G401.6 (cell line): Measurements from ENCODE around the gene PLEKHH1.

Experiments used
- FAIRE-seq: peaks from 2 replicates; lab custom pipeline; 2012; peaks lifted over from hg19 to GRCh38; lab: Jason Lieb, UNC

Gene PLEKHH1

DNA sequence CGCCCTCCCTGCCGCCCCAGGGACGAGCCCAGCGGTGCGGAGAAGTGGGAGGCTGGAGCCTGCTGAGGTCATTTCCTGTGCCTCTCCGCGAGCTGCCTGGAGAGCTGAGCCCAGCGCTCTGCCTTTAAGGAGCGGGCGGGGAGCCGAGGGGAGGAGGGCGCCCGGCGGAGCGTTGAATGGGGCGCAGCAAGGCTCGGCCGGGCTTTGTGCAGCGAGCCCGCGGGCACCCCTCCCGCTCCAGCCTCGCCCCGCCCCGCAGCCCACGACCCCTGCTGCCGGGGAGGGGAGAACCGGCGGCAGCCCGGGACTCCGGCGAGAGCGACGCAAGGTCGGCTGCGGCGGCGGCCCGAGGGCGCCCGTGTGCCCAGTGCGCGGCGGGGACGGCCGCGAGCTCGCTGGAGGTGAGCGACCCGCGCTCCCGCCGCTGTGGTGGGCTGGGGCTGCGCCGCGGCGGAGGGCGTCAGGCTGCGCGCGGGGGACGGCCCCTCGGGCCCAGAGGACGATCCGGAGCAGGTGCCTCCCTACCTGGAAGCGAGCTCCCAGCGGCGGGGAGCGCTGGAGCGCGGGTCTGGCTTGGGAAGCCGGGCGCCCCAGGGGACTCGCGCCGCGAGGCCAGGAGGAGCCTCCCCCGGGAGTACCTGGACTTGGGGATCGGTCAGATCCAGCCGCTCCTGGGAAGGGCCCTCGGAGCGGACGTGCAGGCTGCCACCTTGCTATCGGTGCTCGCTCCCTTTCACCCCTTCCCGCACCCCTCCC lies at the start of gene PLEKHH1:
Gene PLEKHH1 (plus strand): TSS at position 293 of the 756 bp plus-strand sequence. CDS start 8,578 bp downstream, outside the sequence.
- FAIRE-seq, result no peak

DNA sequence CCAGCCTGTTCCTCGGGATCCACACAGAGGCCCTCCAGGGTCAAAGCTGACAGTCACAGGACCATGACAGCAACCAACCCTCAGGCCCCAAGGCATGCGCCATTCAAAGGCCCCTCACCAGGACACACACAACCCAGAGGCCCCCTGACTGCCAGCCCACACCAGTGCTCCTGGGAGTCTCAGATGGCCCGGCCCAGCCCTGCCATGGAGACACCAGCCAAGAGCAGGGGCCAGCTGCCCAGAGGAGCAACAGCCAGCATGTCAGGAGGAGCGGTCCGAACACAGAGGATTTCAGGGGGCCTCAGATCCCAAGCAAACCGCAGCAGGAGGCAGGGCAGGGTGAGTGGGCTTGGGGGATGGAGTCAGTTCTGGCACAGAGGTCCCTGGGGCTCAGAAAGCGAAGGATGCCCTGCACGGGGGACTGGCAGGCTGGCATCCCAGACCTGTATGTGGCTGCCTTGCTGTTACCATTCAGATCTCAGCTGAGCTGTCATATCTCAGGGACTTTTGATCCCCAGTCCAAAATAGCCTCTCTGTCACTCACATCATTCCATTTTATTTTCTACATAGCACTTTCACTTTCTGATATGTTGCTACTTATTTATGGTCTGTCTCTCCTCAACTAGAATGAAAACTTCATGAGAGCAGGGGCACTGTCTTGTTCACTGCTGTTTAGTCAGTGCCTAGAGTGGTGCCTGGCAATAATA lies 49.4 kb upstream of the PLEKHH1 start:
- FAIRE-seq, result no peak

DNA sequence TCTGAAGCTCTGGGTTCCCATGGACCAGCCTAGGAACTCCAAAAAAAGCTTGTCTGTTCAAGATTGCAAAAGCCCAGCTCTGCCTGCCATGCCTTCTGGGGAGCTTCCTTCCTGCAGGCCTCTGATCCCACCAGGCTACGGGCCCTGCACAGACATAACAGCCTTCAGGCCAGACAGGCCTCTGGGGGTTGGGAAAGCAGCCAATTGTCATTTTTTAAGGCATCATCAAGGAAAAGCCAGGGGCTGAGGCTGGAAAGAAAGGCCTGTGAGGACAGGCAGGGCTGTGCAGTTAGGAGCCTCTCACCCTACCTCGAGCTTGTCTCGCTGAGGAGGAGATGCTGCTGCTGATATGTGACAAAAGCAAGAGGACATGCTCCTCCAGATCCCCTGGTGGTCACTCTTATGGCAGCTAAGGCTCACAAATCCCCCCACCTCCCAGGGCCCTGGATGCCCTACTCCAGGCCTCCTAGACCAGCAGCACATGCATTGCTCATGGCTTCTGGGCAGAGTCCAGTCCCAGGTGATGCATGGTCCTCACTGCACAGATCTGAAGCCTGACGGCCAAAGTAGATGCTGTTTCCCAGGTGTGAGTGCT lies 47.5 kb upstream of the PLEKHH1 start:
- no peak for FAIRE-seq

DNA sequence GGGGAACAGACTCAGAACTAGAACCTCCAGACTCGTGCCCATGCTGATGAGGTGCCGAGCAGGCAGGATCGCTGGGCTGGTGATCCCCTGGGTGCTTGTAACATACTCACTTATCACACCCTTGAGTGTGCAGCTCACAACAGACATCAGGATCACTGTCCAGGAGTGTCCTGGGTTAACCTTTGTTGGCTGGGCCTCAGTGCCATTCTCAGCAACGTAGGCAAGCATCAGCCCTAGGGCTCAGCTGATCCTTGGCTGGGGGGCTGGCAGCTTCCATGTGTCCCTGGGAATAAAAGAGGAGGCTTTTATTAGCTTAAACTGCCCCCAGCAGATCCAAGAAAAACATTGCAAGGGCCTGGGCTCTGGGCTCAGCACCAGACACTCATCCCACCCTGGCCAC lies 46.2 kb upstream of the PLEKHH1 start:
- FAIRE-seq, result no peak

DNA sequence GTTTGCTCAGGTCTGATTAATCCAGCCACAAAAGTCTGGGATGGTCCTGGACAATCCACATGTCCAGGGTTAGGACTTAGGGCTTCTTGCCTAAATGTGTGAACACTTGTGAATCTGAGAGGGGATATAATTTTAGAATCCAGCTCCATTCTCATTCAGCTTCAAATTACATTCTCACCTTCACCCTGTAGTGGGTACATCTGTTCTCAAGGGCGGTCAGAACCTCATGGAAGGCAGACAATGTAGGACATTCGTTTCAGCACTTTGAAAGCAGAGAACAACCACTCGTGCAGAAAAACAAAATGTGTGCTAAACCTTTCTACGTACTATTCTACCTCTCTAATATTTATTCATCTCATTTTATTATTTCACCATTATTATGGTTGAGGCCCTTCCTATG lies 45.8 kb upstream of the PLEKHH1 start:
- FAIRE-seq, result no peak

DNA sequence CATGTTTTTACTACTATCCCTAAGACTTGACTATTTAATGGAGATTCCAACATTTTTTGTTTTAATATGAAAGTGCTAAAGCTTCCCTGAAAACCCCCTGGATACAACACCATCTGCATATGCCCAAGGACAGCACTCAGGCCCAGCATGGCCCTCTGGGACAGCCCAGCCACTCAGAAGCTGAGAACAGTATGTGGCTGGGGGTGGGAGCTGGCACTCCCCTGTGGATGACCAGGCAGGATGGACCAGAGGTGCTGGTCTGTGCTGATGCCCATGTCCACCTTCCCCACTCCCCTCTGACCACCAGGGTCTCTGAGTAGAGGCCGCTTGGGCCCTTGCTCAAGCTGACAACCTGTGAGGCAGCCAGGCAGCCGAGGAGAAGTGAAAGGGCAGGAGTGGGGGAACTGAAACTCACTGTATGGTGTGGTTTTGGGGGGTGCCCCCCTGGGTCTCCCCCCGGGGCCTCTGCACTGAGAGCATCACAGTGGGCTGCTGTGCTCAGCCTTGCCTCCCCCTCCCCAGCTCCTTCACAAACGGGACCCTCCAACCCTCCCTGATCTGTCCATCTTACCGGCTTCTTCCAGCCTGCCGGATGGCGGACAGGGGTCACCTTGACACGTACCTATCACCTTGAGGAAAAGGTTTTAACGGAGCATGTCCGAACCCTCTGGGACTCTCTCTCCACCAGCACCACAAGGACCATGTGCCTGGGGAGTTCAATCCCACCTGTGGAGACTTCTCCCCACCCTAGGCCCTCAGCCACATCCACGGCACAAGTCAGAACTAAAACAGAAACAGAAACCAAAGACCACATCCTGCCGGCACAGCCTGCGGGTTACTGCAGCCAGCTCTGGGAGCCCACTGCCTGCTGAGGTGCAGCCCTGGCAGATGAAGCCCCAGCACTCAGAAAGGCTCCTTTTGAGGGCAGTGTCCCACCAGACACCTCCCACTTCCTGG lies 44.9 kb upstream of the PLEKHH1 start, which contains the start of gene TMEM229B:
Gene TMEM229B (minus strand): TSS at position 785 of the 957 bp plus-strand sequence. CDS start 14,798 bp downstream, outside the sequence.
- no peak for FAIRE-seq

DNA sequence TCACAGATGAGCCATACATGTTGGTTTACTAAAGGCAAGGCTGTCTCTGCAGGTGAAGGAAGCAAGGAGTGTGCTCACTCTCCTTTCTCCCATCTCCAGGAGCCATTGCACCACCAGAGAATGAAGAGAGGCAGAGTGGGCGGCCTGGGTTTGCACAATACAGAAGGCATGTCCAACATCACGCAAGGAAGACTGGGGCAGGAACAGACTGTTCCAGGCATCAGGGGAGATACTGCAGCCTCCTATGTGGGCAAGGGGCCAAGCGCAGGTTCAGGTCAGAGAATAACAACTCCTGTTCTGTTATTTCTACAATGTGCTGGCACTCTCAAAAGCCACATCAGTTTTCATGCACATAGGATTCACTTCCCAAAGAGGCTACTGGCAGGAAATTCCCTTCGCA lies 42.9 kb upstream of the PLEKHH1 start:
- no peak for FAIRE-seq

DNA sequence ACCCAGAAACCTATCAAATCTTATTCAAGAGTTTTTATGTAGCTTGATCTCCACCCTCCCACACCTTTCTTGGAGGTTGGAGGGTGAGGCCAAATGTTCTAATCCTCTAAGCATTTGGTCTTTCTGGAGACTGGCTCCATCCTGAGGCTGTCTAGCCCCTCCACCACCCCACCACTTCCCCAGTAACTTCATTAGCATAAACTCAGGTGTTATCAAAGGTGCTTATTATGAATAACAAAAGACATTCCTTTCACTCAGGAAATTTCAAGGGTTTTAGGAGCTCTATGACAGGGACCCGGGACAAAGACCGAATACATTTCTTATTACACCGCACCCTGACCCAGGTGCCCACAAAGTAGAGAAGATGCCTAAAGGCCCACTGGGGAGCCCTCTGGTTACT lies 41.8 kb upstream of the PLEKHH1 start:
- no peak for FAIRE-seq

DNA sequence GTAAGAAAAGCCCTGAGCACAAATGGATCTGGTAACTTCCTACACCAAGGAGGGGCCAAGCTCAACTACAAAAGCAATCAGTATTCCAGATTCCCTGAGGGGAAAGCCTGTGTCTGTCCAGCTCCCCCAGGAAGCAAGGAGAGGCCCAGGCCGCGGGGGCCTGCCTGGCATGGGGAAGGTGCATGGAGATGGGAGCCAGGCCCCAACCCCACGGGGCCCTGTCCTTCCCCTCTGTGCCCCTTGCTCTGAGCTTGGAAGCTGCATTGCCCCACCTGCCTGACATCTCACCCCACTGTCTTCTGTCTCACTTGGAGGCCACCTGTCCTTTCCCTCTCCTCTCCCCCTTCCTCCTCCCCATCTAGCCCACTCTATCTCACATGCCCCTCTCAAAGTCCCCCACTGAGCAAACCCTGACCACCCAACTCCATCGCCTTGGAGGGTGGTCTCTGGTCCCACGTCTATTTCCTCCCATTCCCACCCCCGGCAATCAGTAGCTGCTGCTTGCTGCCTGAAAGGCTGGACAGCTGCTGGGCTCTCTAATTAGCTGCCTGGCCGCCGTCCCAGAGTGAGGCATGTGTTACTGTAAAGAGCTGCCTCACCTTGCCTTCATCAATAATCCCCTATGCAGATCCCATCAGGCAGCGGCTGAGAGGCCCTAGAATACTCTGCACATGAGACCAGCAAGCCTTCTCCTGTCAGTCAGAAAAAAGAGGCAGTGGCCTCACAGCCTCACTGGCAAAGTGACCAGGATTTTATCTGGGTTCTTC lies 41.2 kb upstream of the PLEKHH1 start:
- FAIRE-seq, result no peak

DNA sequence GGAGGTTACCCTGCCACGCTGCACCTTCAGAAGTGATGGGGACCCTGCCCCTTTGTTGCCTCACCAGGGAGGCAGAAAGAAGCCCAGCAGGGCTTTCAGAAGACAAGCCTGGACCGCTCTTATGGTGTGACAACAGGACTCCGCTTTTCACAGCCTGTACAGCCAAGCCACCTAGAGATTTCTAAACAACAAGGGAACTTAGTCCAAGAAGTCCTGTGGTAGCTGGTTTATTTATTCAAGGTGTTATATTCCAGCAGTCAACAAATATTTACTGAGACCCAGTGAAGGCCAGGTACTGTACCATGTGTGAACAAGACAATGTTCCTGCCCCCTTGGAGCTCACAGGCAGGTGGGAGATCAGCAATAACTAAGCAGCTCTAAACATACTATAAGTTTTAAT lies 40.6 kb upstream of the PLEKHH1 start:
- no peak for FAIRE-seq

DNA sequence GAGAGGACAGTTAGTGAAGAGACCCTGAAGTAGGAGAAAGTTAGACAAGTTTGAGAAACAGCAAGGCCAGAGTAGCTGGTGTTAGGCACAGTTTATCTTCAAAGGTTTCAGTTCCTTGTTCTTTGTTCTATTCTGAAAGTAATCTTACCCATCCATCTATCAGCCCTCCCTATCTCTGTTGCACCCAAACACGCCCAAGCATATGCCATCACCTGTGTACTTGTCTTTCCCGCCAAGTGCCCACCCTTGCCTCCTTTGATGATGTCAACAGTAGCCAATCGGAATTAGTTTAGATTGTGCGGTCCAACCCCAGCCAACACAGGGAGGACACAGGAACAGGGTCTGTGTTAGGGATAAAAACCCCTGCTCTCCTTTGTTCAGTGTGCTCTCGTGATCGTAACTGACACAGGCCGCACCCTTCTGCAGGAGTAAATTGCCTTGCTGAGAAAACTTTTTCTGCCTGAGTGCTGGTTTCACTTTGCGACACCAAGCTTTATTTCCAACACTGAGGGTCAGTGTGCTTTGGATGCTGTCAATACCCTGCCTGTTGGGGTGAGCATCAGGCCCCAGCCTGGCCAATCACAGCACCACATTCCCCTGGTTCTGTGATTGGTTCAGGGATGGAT lies 39.9 kb upstream of the PLEKHH1 start:
- FAIRE-seq, result no peak

DNA sequence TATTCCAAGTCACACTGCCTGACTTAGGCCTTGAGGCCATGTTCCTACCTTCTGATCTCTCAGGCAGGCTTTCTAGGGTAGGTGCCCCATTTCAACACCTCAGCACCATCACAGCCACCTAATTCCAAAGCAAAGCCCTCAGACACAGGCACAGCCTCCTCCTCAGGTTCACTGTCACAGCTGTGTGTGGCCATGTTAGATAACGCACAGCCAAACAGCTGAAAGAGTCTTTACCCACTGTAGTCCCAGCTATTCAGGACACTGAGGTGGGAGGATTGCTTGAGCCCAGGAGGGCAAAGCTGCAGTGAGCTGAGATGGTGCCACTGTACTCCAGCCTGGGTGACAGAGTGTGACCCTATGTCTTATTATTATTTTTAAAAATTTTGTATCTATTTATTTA lies 37.3 kb upstream of the PLEKHH1 start:
- FAIRE-seq, result no peak

DNA sequence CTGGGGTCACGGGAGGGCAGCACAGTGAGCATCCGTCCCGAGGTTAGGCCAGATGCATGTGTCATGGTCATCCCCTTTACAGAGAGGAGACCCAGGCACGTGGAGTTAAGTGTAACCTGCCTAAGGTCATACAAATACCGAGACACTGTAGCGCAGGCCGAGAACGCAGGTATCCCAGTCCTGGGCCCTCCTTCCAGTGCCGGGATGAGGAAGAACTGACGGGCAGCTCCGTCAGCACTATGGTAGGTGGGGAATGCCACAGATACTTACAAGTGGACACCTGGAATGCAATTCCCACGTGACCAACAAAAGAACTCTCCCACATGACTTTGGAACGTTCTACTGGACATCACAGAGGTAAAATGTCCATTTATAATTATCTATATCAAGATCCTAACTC lies 35.9 kb upstream of the PLEKHH1 start:
- FAIRE-seq, result no peak

DNA sequence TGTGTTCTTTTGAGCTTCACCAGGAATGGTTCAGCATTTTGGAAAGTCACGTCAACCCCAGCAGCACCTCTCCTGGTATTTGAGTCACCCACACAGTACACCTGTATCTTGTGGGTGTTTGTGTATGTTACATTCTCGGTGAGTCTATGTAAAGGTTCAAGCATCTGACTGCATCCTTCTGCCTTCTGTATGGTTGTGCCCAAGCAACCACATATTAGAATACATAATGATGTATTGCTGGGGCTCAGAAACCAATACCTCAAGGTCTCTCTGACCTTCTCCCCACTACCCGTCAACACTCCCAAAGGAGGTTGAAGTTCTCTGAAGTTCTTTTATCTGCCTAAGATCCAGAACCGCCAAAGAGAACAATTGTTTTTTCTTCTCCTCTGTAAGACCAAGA lies 35.4 kb upstream of the PLEKHH1 start:
- FAIRE-seq, result no peak

DNA sequence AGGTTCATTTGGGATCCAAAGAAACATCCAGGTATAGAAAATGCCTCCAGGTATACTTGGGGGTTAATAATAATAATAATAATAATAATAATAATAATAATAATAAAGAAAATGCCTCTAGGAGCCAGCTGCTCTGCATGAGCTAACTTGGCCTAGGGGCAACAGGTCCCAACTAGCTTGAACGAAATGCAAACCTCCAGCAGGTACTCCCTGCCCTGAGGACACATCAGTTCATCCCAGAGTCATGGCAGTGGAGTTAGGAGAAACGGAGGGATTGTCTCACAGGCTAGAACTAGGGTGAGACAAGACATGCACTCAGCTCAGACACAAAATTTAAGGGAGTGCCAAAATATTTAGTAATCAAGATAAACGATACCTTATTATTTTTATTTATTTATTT lies 32.1 kb upstream of the PLEKHH1 start:
- no peak for FAIRE-seq

DNA sequence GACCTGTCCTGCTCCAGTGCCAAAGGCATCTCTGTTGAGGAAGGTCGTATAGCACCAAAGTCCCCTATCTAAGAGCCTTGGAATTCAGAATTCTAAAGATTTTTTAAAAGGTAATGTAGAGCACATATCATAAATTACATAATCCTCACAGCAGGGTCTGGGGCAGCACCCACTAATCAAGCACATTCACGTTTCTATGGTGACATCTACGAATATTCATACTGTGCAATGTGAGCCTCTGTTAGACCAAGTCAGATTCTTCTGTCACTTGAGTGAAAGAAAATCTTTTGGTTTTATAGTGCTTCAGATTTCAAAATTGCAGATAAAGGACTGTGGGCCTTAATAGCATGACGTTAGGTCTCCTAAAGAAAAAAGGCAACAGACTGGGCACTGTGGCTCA lies 31.4 kb upstream of the PLEKHH1 start:
- no peak for FAIRE-seq

DNA sequence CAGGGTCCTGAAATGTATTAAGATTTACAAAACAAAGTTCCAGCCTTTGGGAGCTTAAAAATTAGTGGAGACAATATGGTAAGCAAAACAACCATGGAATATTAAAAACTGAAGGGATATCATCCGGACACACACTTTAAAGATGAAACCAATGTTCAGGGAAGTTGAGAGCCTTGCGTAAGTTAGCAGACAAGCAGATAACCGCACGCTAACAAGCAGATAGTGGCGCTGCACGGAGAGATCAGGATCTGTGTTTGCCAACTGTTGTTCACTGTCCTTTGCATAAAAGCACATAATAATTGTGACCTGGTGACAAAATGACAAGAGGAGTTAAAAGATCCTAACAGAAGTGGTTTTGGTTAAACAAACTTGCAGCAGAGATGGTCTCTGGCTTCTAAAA lies 30.2 kb upstream of the PLEKHH1 start:
- FAIRE-seq, result no peak

DNA sequence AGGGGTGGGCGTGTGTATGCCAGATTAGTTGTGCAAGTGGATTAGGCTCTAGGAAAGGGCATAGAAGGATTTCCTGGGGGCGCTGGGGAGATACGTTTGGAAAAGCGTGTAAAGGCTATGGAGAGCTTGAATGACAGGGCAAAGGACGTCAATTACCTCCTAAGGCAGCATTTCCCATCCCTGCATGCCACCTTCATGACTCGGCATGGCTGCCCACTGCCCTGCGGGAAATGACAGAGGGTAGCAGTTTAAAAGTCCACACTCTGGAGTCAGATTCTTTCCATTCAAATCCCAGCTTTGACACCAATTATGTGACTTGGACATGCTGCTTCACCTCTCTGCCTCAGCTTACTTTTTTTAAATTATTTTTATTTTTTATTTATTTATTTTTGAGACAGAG lies 29.8 kb upstream of the PLEKHH1 start:
- FAIRE-seq, result no peak

DNA sequence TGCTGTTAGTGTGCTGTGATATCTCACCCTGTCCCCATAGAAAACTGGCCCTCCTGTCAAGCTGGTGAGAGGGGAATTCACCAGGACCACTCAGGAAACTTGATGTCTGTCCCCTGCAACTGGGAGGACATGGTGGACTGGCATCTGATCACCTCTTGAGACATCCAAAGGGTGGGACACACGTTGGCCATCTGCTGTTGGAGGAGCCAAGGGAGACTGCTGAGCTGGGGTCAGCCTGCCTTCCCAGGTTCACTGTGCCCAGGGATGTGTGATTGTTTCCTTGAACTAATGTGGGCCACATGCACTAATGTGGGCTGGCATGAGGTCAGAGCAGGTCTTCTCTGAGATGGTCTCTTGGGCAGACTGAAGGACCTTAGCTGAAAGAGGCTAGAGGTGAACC lies 27.8 kb upstream of the PLEKHH1 start:
- FAIRE-seq, result no peak

DNA sequence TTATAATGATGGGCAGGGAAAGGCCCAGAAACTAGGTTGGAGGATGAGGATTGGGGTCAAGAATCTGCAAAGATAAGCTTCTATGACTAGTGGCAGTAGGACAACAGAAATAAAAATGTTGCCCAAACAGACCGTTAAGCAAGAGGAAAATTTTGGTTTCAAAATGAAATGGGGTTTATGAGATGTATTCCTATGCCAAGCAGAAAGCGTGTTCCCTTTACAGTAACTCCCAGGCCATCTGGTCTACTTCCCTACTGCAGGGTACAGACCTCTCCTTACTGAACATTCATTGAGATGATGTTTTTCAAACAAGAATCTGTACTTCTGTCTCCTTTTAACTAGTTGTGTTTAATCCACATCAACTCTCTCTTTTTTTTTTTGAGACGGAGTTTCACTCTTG lies 24.1 kb upstream of the PLEKHH1 start:
- FAIRE-seq, result no peak

DNA sequence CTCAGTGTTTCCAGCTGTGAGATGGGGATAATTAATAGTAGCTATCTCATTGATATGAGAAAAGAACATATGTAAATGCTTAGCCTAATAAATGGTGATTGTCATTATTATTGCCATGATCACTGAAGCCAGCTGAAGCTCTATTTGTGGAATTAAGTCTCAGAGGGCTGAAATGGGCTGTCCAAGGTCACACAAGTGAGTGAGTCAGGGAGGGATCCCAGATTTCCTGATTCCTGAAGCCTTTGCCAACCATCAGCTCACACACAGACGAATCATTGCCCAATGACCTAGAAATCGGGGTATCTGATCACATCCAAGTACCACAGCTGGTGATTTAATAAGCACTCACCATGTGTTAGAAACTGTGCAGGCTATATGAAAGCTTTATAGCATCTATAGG lies 23.0 kb upstream of the PLEKHH1 start:
- no peak for FAIRE-seq
